Measurements from ENCODE around the gene PRR29.
"Not testable (repeated sequence)": the region's sequence is repeated elsewhere in the genome, so short reads cannot be mapped to it uniquely, and the experiment has no call there.

Gene PRR29

DNA sequence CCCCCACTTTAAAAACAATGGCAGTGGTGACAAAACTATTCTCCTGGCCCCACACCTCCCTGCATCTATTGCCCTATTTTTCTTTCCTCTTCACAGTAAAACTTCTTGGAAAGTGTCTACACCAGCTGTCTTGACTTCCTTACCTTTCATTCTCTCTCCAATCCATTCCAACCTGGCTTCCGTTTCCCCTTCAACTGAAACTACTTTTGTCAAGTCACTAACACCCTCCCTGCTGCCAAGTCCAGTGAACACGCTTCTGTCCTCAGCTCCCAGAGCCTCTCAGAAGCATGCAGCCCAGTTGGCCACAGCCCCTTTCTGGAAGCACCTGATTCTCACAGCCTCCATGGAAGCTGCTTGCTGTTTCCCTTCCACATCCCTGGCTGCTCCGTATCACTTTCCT, 21.4 kb upstream of the PRR29 start:
- H3F3A ChIP-seq (ENCODE audit: insufficient read depth) = no peaks in the 10 kb centered on the region
- H3K27ac ChIP-seq (ENCODE audit: low read depth, low read length) = no peak overlapping the region
- no peaks in the 10 kb centered on the region for H3K27me3 ChIP-seq (ENCODE audit: low read length)
- no peaks in the 10 kb centered on the region for H3K36me3 ChIP-seq (ENCODE audit: low read length)
- TF ChIP-seq EZH2phosphoT487 (conservative IDR thresholded peaks at IDR 0.05; ENCODE audit: low read length) = no peak
- TF ChIP-seq, protein P1, sequence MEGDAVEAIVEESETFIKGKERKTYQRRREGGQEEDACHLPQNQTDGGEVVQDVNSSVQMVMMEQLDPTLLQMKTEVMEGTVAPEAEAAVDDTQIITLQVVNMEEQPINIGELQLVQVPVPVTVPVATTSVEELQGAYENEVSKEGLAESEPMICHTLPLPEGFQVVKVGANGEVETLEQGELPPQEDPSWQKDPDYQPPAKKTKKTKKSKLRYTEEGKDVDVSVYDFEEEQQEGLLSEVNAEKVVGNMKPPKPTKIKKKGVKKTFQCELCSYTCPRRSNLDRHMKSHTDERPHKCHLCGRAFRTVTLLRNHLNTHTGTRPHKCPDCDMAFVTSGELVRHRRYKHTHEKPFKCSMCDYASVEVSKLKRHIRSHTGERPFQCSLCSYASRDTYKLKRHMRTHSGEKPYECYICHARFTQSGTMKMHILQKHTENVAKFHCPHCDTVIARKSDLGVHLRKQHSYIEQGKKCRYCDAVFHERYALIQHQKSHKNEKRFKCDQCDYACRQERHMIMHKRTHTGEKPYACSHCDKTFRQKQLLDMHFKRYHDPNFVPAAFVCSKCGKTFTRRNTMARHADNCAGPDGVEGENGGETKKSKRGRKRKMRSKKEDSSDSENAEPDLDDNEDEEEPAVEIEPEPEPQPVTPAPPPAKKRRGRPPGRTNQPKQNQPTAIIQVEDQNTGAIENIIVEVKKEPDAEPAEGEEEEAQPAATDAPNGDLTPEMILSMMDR (IDR thresholded peaks at IDR 0.05; ENCODE audit: insufficient read depth, low read length, poor library complexity, severe bottlenecking) = no peak
- H3K9ac ChIP-seq (ENCODE audit: low read length) = no peak overlapping the region
- no peaks in the 10 kb centered on the region for H3K9me2 ChIP-seq (replicated peaks; ENCODE audit: insufficient read depth, low read length)
- H2AFZ ChIP-seq (ENCODE audit: low read depth, low read length, severe bottlenecking) = no peak overlapping the region
- no peak overlapping the region for H3K4me2 ChIP-seq (ENCODE audit: low read depth, low read length, poor library complexity, severe bottlenecking)
- H4K20me1 ChIP-seq (ENCODE audit: low read depth, low read length) = no peaks in the 10 kb centered on the region
- H3K9me3 ChIP-seq (ENCODE audit: insufficient read depth, low read length) = no peaks in the 10 kb centered on the region
- no peaks in the 10 kb centered on the region for H3K79me2 ChIP-seq (ENCODE audit: insufficient read depth, low read length)
- H3K4me3 ChIP-seq (ENCODE audit: insufficient read depth, low read length, poor library complexity, severe bottlenecking) = no peak overlapping the region

DNA sequence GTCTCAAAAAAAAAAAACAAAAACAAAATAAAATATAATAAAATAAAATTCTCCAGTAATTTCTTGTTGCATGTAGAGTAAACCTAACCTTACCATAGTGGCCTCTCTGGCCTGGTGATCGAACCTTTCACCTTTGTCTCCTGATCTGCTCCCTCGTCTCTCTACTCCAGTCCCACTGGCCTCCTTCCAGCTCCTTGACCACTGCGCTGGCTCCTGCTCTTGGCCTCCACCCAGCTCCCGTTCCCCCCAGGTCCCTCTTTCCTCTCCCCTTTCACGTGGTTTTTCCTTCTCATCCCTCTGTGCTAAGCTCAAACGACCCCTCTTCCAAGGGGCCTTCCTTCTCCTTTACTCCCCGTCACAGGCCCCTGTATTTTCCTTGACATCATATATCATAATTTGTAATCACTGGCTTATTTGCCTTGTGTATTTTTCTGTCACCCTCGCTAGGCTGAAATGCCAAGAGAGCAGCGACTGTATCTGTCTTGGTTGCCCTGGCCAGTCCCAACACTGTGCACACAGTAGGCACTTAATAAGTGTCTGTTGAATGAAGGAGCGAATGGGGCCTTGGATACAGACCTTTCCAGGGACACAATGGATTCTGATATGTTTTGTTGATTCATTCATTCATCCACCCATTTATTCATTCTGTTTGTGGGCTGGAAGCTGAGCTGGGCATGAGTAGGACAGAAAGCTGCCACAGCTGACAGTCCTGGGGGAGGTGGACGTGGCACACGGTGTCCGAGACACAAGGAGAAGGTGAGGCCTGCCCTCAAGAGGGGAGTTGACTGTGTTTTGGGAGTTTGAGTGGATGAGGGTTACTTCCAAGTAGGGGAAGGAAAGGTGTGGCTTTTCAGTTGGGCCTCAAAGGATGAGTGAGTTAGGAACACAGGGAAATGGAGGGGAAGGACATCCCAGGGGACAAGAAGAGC, 19.6 kb upstream of the PRR29 start:
- Histone ChIP-seq H3K9me2 (replicated peaks; ENCODE audit: insufficient read depth, low read length) (no peaks in the 10 kb centered on the region), H3K4me3 (ENCODE audit: insufficient read depth, low read length, poor library complexity, severe bottlenecking) (no peak overlapping the region), H4K20me1 (ENCODE audit: low read depth, low read length) (no peaks in the 10 kb centered on the region), H3K4me2 (ENCODE audit: low read depth, low read length, poor library complexity, severe bottlenecking) (no peak overlapping the region), H2AFZ (ENCODE audit: low read depth, low read length, severe bottlenecking) (no peak overlapping the region), H3K27me3 (ENCODE audit: low read length) (no peaks in the 10 kb centered on the region), H3K79me2 (ENCODE audit: insufficient read depth, low read length) (no peaks in the 10 kb centered on the region), H3K9me3 (ENCODE audit: insufficient read depth, low read length) (no peaks in the 10 kb centered on the region), H3K36me3 (ENCODE audit: low read length) (no peaks in the 10 kb centered on the region), H3K27ac (ENCODE audit: low read depth, low read length) (no peak overlapping the region), H3K9ac (ENCODE audit: low read length) (no peak overlapping the region), H3F3A (ENCODE audit: insufficient read depth) (no peaks in the 10 kb centered on the region)
- TF ChIP-seq EZH2phosphoT487 (conservative IDR thresholded peaks at IDR 0.05; ENCODE audit: low read length) = no peak
- TF ChIP-seq, protein P1 (IDR thresholded peaks at IDR 0.05; ENCODE audit: insufficient read depth, low read length, poor library complexity, severe bottlenecking) = no peak

DNA sequence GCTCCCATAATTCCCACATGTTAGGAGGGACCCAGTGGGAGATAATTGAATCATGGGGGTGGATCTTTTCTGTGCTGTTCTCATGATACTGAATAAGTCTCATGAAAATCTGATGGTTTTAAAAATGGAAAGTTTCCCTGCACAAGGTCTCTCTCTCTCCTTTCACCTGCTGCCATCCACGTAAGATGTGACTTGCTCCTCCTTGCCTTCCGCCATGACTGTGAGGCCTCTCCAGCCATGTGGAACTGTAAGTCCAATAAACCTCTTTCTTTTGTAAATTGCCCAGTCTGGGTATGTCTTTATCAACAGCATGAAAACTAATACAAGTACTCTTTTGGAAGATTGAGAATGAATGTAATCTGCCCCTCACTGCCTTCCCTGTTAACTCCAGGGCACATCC, 15.5 kb upstream of the PRR29 start:
- H4K20me1 ChIP-seq (ENCODE audit: low read depth, low read length); H3K9me2 ChIP-seq (replicated peaks; ENCODE audit: insufficient read depth, low read length); H3K79me2 ChIP-seq (ENCODE audit: insufficient read depth, low read length); H3K27me3 ChIP-seq (ENCODE audit: low read length); H3K9me3 ChIP-seq (ENCODE audit: insufficient read depth, low read length); H2AFZ ChIP-seq (ENCODE audit: low read depth, low read length, severe bottlenecking); H3K36me3 ChIP-seq (ENCODE audit: low read length); H3K4me2 ChIP-seq (ENCODE audit: low read depth, low read length, poor library complexity, severe bottlenecking); H3K9ac ChIP-seq (ENCODE audit: low read length); H3F3A ChIP-seq (ENCODE audit: insufficient read depth); H3K4me3 ChIP-seq (ENCODE audit: insufficient read depth, low read length, poor library complexity, severe bottlenecking); H3K27ac ChIP-seq (ENCODE audit: low read depth, low read length): not testable (repeated sequence)

DNA sequence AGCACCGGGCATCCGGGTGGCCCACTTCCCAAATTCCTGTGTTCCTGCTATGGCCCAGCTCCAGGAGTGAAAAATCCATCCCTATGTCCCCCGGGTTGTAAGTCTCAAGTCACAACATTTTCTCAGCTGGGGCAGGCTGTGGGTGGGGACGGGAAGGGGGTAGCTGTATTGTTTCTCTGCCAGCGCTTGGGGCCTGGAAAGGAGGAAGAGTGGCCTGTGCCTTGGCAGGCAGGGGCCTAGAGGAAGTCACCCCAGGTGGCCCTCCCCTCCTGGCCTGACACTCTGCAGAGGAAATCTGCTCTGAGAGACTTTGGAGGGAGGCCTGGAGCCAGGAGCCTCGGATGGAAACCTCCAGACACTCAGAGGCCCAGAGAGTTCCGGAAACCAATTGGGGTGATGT, 14.8 kb upstream of the PRR29 start:
- Histone ChIP-seq H3K27me3 (ENCODE audit: low read length) (no peaks in the 10 kb centered on the region), H3K9ac (ENCODE audit: low read length) (no peak overlapping the region), H3K4me2 (ENCODE audit: low read depth, low read length, poor library complexity, severe bottlenecking) (no peak overlapping the region), H3F3A (ENCODE audit: insufficient read depth) (no peaks in the 10 kb centered on the region), H2AFZ (ENCODE audit: low read depth, low read length, severe bottlenecking) (no peak overlapping the region), H3K9me2 (replicated peaks; ENCODE audit: insufficient read depth, low read length) (no peaks in the 10 kb centered on the region), H4K20me1 (ENCODE audit: low read depth, low read length) (no peaks in the 10 kb centered on the region), H3K27ac (ENCODE audit: low read depth, low read length) (no peak overlapping the region), H3K79me2 (ENCODE audit: insufficient read depth, low read length) (no peaks in the 10 kb centered on the region), H3K4me3 (ENCODE audit: insufficient read depth, low read length, poor library complexity, severe bottlenecking) (no peak overlapping the region), H3K36me3 (ENCODE audit: low read length) (no peaks in the 10 kb centered on the region), H3K9me3 (ENCODE audit: insufficient read depth, low read length) (no peaks in the 10 kb centered on the region)
- no peak for TF ChIP-seq EZH2phosphoT487 (conservative IDR thresholded peaks at IDR 0.05; ENCODE audit: low read length)
- TF ChIP-seq, protein P1 (IDR thresholded peaks at IDR 0.05; ENCODE audit: insufficient read depth, low read length, poor library complexity, severe bottlenecking) = no peak

Measured in SU-DHL-6 (cell line).